Measurements from ENCODE around the gene ITM2C. TPM values are rescaled to one million over a fixed set of nuclear protein-coding genes. Genes with fewer than 3 reads are reported as not detected.

The ITM2C gene
- total and polyA plus RNA-seq, 2 experiments from 2014 or later, result 241 to 367 TPM

GRCh38 chr2:230898016-230898712 is 33.4 kb downstream of the ITM2C start (continued):
- no peak for TF ChIP-seq CTCF (conservative IDR thresholded peaks at IDR 0.05; ENCODE audit: low read depth in 2 of 2)
- no peak for TF ChIP-seq EZH2phosphoT487 (IDR thresholded peaks at IDR 0.05; ENCODE audit: unreplicated experiment)
- no peak for TF ChIP-seq NANOG (IDR thresholded peaks at IDR 0.05; ENCODE audit: borderline replicate concordance)
- TF ChIP-seq POLR2AphosphoS5 (IDR thresholded peaks at IDR 0.05; ENCODE audit: low read depth), result no peak
- no peak for TF ChIP-seq JUNB (IDR thresholded peaks at IDR 0.05; ENCODE audit: unreplicated experiment)
- TF ChIP-seq ZNF331 (CRISPR knock-in tag; IDR thresholded peaks at IDR 0.05; ENCODE audit: low read depth), result no peak
- TF ChIP-seq CREB1 (CRISPR knock-in tag; IDR thresholded peaks at IDR 0.05; ENCODE audit: low read depth), result no peak

- Histone ChIP-seq H4K20me1 (replicated peaks; ENCODE audit: insufficient read depth) (no peaks in the 10 kb centered on the region), H3K27ac (ENCODE audit: low read depth) (no peak overlapping the region), H3F3A (replicated peaks; ENCODE audit: low read depth) (no peaks in the 10 kb centered on the region), H3K79me2 (replicated peaks; ENCODE audit: insufficient read depth) (no peaks in the 10 kb centered on the region), H3K4me3 (no peak overlapping the region), H3K36me3 (ENCODE audit: insufficient read depth) (no peaks in the 10 kb centered on the region), H2AFZ (peak overlapping the region; percentile 85), H3K4me2 (no peak overlapping the region), H3K9me2 (ENCODE audit: insufficient read depth) (no peaks in the 10 kb centered on the region), H3K27me3 (ENCODE audit: insufficient read depth) (no peaks in the 10 kb centered on the region), H3K4me1 (ENCODE audit: insufficient read depth) (peaks cover 27% of the 10 kb centered on the region)
- peaks cover 35% of the 10 kb centered on the region for H3K4me1 Mint-ChIP-seq
- H3K27ac Mint-ChIP-seq, result no peak overlapping the region
- DNase-seq (ENCODE audit: low spot score) (no peak), ATAC-seq (no peak)
- no peak overlapping the region for H3K4me3 Mint-ChIP-seq
- no peaks in the 10 kb centered on the region for H3K36me3 Mint-ChIP-seq (ENCODE audit: low read depth)
- peaks cover 6% of the 10 kb centered on the region for H3K27me3 Mint-ChIP-seq (ENCODE audit: insufficient read depth, low read depth, poor library complexity)
- no peaks in the 10 kb centered on the region for H3K9me3 Mint-ChIP-seq
- TF ChIP-seq CTCF (conservative IDR thresholded peaks at IDR 0.05; ENCODE audit: low read depth in 2 of 2) (no peak), ZNF462 (CRISPR knock-in tag; IDR thresholded peaks at IDR 0.05) (no peak), NANOG (IDR thresholded peaks at IDR 0.05; ENCODE audit: borderline replicate concordance) (no peak), ZNF331 (CRISPR knock-in tag; IDR thresholded peaks at IDR 0.05; ENCODE audit: low read depth) (no peak), STAT1 (IDR thresholded peaks at IDR 0.05; ENCODE audit: unreplicated experiment) (no peak), CREB1 (CRISPR knock-in tag; IDR thresholded peaks at IDR 0.05; ENCODE audit: low read depth) (no peak), REST (IDR thresholded peaks at IDR 0.05; ENCODE audit: unreplicated experiment) (no peak)
These were observed 34.0 kb downstream of the ITM2C start for GRCh38 chr2:230898713-230899091.
